HG02852 (cell line): ENCODE measurements around the gene KRAS.

Source experiments
- ATAC-seq: cut with Tn5 transposase; IDR thresholded peaks from one replicate; pipeline ENCODE4 v1.9.1; 2021; ENCODE audit warnings: mild to moderate bottlenecking, moderate library complexity; ENCODE audit not compliant: unreplicated experiment

Gene KRAS

DNA sequence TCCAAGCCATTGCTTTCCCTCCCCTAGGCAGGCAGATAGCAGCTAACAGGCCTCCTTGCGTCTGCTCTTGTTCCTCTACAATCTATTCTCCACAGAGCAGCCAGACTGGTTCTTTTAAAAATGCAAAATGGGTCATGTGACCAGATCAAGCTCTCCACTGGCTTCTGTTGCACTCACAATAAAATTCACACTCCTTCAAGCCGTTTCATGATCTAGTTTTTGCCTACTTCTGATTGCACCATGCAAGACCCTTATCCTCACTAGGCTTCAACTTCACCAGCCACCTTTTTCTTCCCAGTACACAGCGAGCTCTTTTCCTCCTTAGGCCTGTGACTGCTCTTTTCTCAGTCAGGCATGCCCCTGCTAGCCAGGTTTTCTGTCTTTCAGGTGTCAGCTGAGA lies 6.1 kb upstream of the KRAS start:
- ATAC-seq, result no peak

DNA sequence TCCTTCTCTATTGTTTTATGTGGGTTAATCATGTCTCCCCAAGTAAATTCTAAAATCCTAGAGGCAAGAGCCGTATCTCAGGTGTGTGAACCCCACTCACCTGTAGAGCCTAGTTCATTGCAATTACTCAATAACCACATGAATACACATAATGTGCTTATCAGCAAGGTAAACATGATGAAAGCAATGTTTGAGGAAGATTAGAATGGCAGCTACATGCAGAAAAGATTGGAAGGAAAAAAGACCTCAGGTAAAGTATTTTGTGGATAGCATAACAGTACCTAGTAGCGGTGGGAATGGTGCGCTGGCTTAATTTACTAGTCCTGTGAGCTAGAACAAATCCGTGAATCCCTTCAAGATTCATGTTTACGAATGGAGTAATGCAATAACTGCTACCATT lies 5.3 kb upstream of the KRAS start:
- no peak for ATAC-seq

DNA sequence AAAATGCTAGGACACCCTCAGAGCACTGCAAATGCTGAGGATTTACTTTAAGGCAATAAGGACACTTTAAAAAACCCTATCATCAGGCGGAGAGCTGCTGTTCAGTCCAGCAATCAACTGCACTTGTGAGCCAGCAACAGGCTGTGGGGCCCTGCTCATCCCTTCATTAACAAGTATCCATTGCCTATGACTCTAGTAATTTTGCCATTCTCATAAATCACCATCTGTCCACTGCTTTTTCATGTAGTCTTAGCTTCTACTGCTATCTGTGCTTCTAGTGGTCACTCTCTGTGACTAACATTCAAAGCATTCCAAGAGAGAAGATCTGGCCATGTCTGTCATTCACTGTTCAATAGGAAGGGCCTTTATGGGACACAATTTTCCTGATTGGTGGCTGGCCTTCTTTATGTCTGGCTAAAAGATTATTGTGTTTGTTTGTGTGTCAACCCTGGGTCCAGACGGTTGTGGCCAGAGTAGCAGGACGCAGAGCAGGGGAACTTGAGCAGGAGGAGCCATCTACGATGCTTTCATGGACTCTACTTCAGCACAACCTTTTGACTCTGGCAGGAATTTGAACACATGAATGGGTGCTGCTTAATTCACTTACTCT lies 3.6 kb upstream of the KRAS start:
- no peak for ATAC-seq

DNA sequence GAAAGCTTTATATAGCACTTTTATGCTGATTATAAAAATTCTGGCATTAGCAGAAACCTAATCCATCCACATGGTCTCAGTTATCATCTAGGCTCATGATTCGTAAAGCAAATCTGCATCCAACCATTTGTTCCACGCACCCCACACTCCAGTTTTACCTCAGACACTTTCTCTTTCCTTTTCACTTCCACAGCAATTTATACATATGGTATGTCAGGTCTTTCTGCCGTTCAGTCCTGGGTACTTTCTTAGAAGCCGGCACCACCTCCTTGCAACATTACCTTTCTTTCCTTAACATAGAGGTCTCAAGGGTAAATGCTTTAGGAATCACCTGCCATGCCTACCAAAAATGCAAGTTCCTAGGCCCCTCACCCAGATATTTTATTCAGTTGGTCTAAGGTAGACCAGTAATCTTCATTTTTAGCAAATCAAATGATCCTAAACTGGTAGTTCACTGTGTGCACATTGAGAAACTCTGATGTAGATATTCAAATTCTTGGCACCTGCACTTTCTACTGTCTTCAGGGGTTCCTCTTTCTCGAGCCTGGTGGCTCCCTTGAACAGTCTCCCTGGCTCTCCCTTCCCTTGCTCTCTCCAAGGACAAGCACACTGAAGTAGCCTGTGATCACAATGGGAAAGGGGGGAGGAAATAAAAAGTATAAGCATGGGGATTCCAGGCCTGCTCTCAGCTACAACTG lies 2.8 kb upstream of the KRAS start:
- no peak for ATAC-seq

DNA sequence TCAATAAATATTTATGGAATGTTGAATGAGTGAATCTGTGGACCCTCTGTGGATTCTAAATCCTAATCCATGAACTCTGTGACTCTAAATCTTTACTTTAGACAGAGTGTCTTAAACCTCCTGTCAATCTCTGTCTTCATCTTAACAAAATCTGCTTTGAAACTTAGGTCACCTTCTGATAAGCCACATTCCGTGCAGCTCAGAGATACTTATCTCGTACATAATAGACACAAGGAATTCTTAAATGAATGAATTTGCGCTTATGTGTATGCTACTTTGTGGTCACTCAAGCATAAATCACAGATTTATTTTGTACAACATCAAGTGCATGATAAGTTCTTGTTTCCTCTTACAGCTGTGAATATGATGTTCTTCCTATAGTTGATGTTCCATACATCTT lies 2.2 kb upstream of the KRAS start:
- no peak for ATAC-seq

DNA sequence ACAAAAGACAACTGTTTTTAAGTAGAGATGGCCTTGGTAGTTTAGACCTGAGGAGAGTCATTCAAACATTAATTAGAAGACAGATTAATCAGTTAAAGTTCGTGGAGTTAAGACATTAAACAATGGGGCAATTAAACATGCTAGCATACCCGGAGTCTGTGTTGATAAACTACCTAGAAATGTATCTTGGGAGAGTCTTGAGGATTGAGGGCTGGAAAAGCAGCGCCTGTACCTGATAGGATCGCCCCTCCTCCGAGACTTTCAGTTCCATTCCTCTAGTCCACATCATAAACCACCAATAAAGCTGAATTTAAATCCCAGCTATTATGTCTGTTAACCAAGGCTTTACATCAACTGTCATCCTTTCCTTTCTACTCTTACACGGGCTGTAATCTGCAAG lies 1.0 kb upstream of the KRAS start:
- ATAC-seq, result no peak

DNA sequence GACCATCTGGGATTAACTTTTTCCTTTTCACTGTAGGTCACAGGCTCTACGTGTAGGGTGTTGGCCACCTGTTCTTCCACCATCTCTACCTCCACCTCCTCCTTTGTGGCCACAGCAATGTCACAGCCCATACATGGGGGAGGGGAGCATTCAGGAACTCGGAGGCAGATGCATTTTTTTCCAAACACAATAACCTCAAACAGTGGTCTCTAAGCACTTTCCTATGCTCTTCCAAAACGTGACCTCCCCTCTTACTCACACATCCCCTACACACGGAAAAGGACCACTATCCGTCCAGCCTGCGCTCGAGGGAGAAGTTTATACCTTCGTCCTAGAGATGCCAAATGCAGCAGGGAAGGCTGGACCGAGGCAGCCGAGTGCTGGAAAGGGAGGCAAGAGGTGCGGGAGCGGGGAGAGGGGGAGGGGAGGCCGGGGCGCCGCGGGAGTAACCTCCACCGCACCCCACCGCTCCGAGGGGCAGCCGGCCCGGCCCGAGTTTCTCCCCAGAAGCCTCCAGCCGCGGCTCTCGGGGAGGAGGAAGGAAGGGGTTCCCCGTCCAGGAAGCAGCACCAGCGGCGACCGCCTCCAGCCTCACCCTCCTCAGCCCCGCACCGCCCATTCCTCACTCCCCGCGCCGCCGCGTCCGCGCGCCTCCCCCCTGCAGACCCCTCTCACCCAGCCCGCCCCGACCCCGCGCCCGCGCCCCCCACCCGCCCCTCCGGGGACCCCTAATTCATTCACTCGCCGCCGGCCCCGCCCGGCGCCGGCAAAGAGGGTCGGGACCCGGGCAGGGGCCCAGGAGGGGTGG lies 594 bp downstream of the KRAS start:
- peak; percentile 41 for ATAC-seq

DNA sequence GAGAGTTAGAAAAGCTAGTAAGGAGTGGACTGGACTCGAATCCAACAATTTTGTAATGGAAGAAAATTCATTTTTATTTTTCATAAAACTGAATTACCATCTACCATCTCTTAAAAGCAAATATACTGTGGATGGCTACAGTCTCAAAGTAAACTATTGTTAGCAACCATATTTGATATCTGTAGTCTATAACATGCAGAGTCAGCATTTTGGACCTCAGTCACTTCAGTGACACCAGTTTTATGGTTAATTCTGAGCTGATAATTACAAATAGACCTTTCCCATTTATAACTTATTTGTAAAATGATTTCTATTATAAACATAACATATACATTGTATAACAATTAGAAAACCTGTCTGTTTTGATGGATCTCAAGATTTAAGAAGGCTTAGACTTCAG lies 2.0 kb downstream of the KRAS start:
- ATAC-seq, result no peak

DNA sequence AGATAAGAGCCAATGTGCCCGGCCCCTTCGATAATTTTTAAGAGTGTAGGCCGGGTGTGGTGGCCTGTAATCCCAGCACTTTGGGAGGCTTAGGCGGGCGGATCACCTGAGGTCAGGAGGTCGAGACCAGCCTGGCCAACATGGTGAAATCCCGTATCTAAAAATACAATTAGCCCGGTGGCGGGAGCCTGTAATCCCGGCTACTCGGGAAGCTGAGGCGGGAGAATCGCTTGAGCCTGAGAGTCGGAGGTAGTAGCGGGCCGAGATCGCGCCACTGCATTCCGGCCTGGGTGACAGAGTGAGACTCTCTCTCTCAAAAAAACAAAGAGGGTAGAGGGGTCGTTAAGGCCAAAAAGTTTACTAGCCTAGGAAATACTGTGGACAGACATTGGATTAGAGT lies 2.6 kb downstream of the KRAS start:
- no peak for ATAC-seq

DNA sequence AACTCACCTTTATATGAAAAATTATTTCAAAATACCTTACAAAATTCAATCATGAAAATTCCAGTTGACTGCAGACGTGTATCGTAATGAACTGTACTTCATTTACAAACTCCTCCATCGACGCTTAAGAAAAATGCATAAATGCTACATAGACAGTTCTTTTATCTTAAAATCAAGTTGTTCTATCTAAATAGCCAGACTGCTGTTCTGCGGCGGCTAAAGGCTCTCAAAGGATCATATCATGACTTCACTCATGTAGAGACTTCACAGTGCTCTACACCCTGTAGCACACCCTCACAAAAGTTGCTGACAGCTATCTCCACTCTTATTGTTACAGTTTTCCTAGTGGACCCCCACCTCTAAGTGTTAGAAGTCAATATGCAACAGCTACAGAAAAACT lies 5.2 kb downstream of the KRAS start:
- no peak for ATAC-seq

DNA sequence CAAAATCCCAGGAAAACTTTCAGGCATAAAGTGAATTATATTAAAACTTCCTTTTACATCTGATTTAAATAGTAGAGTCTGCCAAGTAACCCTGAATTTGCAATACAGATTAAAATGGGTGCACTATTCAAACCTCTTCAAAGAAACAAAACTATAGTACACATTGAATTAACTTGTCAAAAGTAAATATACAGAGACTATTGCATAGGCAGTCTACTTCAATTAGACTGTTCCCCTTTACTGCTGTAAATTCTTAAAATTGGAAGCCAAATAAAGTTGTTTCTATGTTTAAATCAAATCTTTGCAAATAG lies 7.1 kb downstream of the KRAS start:
- no peak for ATAC-seq

DNA sequence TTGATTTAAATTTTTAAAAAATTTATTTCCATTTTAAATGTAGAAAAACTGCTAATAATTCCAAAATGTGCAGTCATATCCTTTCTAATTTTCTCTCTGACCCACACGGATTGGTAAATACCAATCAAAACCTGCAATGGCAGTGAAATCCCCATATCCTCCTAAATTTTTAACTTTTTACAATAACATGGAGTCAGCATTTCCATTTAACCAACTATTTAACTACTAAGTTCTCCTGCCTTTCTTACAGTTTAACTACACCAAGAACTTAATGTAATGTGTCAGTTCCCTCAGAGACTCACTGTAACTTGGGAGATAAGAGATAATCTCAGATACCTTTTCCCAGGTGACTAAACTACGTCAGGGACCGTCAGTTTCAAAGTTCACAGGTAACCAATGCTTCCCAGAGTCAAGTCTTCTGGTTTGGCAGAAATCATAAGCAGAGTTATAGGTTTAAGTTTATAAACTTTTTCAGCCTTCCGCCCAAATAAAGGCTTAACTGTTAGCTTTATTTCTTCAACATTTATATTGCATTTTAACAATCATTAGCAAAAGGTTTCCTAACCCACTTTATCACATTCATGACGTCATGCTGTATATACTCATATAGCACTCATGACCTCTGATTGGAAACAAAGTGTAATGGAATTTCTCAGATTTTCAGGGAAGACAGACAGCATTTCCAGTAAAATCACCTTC lies 7.6 kb downstream of the KRAS start:
- no peak for ATAC-seq

DNA sequence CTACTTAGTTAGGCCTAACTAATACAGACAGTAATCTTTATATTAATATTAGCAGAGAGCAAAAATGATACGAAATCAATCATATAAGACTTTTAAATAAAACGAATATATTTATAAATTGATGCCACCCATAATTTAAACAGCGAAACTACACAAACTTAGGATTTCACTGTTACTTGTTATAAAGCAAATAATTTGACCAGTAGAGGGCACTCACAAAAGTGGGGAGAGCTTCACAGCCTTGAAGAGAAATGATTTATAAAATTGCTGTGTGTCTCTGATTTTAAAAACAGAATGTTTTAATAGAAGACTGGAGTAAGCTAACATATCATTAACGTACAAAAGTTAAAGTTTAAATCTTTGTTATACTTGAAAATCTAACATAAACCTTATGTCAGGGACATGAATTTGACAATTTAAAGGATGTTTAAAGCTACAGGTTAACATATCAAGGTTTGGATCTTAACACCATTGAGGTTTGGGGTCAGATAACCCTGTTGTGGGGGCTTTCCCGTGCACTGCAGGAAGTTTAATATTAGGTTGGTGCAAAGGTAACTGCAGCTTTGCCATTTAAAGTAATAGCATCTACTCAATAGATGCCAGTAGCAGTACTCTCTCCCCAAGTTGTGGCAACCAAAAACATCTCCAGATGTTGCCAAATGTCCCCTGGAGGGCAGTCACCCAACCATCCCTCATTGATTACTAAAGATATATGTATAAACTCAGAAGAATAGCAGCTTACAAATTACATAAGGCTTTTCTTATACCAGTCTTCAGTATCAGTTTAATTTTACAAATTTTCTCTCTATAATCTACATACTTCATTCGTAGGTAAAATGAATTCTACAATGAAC lies 9.3 kb downstream of the KRAS start:
- no peak for ATAC-seq

DNA sequence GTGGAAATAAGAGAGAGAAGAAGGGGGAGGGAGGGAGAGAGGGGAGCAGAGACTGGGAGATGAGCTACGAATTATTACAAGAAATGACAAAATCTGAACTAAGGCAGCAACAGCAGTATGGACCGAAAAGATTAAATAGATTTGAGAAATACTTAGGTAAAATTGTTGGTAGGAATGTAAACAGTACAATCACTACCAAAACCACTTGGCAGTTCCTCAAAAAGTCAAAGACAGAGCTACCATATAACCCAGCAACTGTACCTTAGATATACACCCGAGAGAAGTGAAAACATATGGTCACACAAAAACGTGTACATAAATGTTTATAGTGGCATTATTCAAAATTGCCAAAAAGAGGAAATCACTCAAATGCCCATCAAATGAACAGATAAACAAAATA lies 14.1 kb downstream of the KRAS start:
- no peak for ATAC-seq

DNA sequence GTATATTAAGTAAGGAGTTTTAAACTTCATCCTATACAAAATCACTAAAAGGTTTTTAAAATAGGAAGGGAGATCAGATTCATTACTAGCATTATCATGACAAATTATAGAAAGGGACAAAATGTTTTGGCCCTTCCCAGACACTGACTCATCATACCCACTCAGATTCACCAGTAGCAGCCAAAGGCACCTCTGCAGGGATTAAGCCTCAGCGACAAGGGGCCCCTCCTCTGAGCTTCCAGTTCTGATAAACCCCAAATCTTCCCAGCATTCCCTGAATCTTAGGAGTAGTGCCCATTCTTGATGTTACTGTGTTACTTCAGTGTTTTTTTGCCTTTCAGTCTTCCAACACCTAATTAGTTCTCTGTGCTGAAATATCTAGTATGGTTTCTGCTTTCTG lies 14.5 kb downstream of the KRAS start:
- ATAC-seq, result no peak

DNA sequence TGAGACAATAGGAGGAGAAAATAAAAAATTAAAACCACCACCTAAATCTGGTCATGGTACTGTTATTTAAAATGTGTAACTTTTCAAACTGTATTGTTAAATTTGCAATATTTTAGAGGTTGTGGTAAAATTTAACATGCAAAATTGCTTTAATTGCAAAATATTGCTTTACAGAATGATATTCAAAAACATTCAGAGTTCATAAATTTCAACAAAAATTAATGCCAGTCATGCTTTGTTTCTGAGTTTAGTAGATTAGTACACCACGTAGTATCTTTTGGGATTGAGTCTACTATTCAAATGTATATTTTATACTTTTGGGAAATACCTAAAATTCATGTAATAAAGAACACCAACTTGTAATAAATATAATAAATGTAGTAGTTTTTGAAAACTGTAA lies 37.4 kb downstream of the KRAS start:
- ATAC-seq, result no peak

DNA sequence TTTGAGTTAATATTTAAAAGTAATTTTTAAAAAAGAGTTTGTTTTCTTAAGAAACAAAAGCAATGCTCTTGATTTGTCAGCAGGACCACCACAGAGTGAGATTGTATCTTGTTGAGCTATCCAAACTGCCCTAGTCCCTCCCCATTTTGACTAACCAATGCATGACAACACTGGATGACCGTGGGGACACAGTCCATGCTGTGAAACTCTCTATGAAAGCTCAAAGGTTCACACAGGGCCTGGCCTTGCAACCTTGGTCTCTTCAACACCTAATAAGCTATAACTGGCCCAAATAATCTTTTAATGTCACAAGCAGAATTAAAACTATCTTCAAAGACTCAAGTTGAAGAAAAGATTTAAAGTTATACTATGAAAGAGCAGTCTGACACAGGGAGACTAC lies 42.2 kb downstream of the KRAS start:
- no peak for ATAC-seq

DNA sequence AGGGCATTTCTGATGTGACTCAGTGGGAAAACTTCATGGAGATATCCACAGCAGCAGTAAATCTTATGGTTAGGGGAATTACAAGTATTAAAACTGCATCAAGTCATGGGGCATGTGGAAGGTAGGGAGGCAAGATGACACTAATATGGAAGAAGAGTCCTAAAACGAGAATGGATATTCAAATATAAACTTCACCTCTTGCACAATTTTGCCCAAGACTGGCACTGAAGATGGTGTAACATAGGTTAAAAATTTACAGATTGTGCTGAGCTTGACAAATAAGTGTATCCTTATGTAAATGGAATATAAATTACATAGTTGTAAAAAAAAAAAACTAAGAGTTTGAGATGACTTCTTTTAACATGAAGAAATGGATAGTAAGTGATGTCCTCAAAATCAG lies 42.9 kb downstream of the KRAS start:
- ATAC-seq, result no peak

DNA sequence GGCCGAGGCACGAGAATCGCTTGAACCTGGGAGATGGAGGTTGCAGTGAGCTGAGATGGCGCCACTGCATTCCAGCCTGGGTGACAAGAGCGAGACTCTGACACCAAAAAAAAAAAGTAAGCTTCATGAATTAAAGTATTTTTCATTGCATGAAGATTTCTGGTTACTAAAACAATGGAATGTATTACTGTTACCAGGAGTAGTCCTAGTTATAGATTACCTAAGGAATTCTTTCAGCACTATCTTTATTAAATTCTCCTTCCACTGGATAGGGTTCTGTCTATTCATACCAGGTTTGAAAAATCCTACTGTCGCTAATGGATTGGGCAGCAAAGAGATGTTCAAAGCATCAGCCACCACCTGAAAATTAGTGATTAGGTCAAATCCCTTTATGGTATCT lies 43.3 kb downstream of the KRAS start:
- ATAC-seq, result no peak

DNA sequence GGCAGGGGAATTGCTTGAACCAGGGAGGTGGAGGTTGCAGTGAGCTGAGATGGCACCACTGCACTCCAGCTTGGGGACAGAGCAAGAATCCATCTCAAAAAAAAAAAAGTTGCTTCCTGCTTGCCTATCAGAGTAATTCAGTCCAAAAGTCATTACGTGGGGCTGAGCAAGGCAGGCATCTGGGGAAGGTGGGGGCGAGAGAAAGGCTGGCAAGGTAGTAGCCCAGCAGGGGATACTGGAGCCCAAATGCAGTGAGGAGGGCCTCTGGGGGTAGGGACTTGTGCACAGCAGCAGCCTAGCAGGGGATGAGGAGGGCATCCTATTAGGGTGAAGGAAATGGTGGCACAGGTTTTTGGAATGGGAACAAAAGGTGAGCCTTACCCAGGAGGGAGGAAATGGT lies 48.6 kb downstream of the KRAS start:
- ATAC-seq, result no peak

DNA sequence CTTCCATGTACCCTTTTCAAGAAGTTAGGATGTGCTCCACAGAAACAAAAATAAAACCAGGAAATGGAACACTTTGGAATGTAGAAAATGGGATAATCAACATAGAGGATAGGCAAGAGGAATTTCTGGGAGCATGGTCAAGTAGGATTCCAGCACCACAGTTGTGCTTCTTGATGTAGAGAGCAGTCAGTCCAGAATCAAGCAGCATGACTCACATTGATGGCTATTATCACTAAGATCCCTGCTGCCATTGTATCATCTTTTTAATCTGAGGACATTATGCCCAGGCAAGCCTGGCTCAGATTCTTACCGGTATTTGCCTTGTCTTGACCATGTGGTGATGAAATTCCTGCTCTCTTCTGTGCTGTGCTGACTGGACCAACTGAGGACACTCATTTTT lies 50.0 kb downstream of the KRAS start:
- ATAC-seq, result no peak
